ENCODE data around the gene ABCA13.

The ABCA13 gene

DNA sequence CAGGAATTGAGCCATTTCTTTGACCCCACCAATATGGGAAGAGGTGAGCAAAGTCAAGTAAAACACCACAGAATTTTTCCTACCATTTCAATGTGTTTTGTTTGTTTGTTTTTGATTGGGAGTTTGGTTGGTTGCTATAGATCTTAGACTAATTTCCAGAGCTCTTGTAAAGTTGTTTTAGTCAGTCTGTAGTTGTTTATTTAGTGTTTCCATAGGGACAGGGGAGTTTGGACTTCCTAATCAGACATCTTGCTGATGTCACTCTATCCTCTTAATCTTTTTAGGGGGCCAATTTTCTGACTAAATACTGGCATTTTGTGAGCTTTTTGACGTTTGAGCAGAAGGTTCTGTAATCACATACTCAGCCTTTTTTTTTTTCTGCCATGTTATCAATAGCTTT, 266.9 kb downstream of the ABCA13 start:
- CTCF ChIA-PET, result no interaction called here
- DNase-seq (ENCODE audit: extremely low spot score), result no peak
- no peak for TF ChIP-seq SP1 (IDR thresholded peaks at IDR 0.05)
- POLR2A ChIA-PET, result no interaction called here

DNA sequence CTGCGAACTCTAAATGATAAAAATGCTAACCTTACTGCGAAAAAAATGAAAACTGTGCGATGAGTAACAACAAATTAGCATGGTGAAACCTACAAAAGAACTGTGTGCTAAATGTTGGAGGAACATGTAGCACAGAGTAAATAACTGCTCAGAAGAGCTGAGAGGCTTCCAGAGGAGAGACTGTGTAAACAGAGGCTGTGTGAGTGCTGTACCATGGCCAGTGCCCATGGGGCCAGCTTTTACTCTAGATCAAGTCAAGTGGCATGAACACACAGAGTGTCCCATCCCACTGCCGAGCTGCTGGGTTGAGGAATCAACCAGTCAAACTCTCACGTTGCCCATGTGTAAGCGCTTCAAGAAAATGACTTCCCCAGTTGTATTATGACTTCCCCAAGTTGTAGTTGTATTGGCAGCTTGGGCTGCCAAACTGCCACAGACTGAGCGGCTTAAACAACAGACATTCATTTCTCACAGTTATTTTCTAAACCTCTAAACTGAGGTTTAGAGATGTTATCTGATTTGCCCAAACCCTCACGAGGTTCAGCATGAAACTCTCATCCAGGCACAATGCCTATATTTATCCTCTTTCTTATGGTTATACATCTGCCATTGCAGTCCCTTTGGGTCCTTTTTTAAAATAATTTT, 270.7 kb downstream of the ABCA13 start:
- TF ChIP-seq SUZ12 (IDR thresholded peaks at IDR 0.05) (no peak), SP1 (IDR thresholded peaks at IDR 0.05) (no peak), NFRKB (IDR thresholded peaks at IDR 0.05) (no peak), ARNT (IDR thresholded peaks at IDR 0.05) (no peak), L3MBTL2 (conservative IDR thresholded peaks at IDR 0.05) (no peak), FOXK2 (IDR thresholded peaks at IDR 0.05) (no peak)
- POLR2A ChIA-PET, result no interaction called here
- CTCF ChIA-PET, result interaction anchor here (0.5 kb wide), 1 partner anchor 1546 kb away, joined by 4 read pairs; no protein-coding TSS in a partner anchor
- no peak for DNase-seq (ENCODE audit: extremely low spot score)

DNA sequence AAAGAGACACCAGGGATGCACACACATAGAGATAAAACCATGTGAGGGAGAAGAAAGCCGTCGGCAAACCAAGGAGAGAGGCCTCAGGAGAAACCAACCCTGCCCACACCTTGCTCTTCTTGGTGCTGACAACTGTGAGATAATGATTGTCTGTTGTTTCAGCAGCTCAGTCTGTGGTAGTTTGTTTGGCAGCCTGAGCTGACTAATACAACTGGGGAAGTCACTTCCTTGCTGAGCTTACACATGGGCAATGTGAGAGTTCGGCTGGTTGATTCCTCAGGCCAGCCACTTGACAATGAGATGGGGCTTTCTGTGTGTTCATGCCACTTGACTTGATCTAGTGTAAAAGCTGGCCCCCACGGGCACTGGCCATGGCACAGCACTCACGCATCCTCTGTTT, 271.8 kb downstream of the ABCA13 start:
- ChIA-PET POLR2A (no interaction called here), CTCF (no interaction called here)
- TF ChIP-seq SUZ12 (IDR thresholded peaks at IDR 0.05) (no peak), SP1 (IDR thresholded peaks at IDR 0.05) (no peak), L3MBTL2 (conservative IDR thresholded peaks at IDR 0.05) (no peak), TARDBP (IDR thresholded peaks at IDR 0.05) (no peak), NFRKB (IDR thresholded peaks at IDR 0.05) (no peak), CTBP1 (IDR thresholded peaks at IDR 0.05; ENCODE audit: borderline replicate concordance) (no peak), ZNF384 (IDR thresholded peaks at IDR 0.05) (no peak), FOXA1 (IDR thresholded peaks at IDR 0.05) (no peak), ARNT (IDR thresholded peaks at IDR 0.05) (no peak), FOXM1 (IDR thresholded peaks at IDR 0.05; ENCODE audit: borderline replicate concordance) (no peak), BHLHE40 (IDR thresholded peaks at IDR 0.05; ENCODE audit: borderline replicate concordance) (no peak), ELF4 (IDR thresholded peaks at IDR 0.05) (no peak), FOXK2 (IDR thresholded peaks at IDR 0.05) (no peak)
- TF ChIP-seq, protein P1, sequence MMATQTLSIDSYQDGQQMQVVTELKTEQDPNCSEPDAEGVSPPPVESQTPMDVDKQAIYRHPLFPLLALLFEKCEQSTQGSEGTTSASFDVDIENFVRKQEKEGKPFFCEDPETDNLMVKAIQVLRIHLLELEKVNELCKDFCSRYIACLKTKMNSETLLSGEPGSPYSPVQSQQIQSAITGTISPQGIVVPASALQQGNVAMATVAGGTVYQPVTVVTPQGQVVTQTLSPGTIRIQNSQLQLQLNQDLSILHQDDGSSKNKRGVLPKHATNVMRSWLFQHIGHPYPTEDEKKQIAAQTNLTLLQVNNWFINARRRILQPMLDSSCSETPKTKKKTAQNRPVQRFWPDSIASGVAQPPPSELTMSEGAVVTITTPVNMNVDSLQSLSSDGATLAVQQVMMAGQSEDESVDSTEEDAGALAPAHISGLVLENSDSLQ (IDR thresholded peaks at IDR 0.05), result no peak
- DNase-seq (ENCODE audit: extremely low spot score), result no peak

DNA sequence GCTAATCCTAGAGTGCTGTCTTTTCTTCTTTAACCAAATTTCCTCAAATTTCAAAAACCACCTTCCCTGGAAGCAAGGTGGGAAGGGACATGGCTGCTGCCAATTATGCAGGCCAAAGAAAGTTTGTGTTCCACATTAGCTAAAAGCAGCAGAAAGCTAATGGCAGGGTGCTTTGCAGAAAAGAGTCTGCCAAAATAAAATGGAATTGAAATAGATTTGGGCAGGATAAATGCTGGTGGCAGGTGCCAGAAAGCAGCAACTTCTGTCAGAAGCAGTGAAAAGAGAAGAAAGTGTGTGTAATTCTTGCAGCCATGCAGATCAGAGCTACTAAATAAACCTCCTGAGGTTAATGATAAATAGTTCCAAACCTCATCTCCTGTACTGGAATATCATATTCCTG, 275.5 kb downstream of the ABCA13 start:
- no peak for DNase-seq (ENCODE audit: extremely low spot score)
- TF ChIP-seq LEF1 (IDR thresholded peaks at IDR 0.05; ENCODE audit: borderline replicate concordance), result no peak
- no peak for TF ChIP-seq FOXA1 (IDR thresholded peaks at IDR 0.05)
- TF ChIP-seq L3MBTL2 (conservative IDR thresholded peaks at IDR 0.05), result no peak
- TF ChIP-seq CTBP1 (IDR thresholded peaks at IDR 0.05; ENCODE audit: borderline replicate concordance), result no peak
- no peak for TF ChIP-seq NFRKB (IDR thresholded peaks at IDR 0.05)
- no peak for TF ChIP-seq FOXK2 (IDR thresholded peaks at IDR 0.05)
- no peak for TF ChIP-seq SUZ12 (IDR thresholded peaks at IDR 0.05)
- no peak for TF ChIP-seq HDGF (IDR thresholded peaks at IDR 0.05; ENCODE audit: borderline replicate concordance)
- no peak for TF ChIP-seq ARNT (IDR thresholded peaks at IDR 0.05)
- no peak for TF ChIP-seq ZNF384 (IDR thresholded peaks at IDR 0.05)
- no peak for TF ChIP-seq FOXM1 (IDR thresholded peaks at IDR 0.05; ENCODE audit: borderline replicate concordance)
- no peak for TF ChIP-seq TARDBP (IDR thresholded peaks at IDR 0.05)
- ChIA-PET POLR2A (no interaction called here), CTCF (no interaction called here)

DNA sequence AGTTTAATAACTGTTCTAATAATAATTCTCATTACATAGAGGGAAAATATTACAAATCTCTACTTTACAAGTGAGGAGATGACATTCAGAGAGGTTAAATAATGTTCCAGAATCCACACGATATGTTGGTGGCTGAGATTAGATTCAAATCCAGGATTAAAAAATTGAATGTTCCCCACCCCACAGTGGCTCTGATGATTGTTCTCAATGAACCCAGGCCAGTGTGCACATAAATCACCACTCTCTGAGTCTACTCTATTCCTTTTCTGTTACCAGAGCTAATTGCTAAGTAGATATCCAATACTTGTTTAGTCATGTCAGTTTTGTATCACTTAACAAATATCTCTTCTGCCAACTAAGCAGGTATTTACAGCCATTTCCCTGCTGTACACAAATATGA, 281.0 kb downstream of the ABCA13 start:
- POLR2A ChIA-PET, result no interaction called here
- DNase-seq (ENCODE audit: extremely low spot score), result no peak
- TF ChIP-seq HDGF (IDR thresholded peaks at IDR 0.05; ENCODE audit: borderline replicate concordance) (no peak), SP1 (IDR thresholded peaks at IDR 0.05) (no peak), TARDBP (IDR thresholded peaks at IDR 0.05) (no peak), CTBP1 (IDR thresholded peaks at IDR 0.05; ENCODE audit: borderline replicate concordance) (no peak), FOXK2 (IDR thresholded peaks at IDR 0.05) (no peak), ELF4 (IDR thresholded peaks at IDR 0.05) (no peak), ZNF384 (IDR thresholded peaks at IDR 0.05) (no peak), BHLHE40 (IDR thresholded peaks at IDR 0.05; ENCODE audit: borderline replicate concordance) (no peak), L3MBTL2 (conservative IDR thresholded peaks at IDR 0.05) (no peak), SUZ12 (IDR thresholded peaks at IDR 0.05) (no peak), NFRKB (IDR thresholded peaks at IDR 0.05) (no peak), FOXA1 (IDR thresholded peaks at IDR 0.05) (no peak), ARNT (IDR thresholded peaks at IDR 0.05) (no peak), LEF1 (IDR thresholded peaks at IDR 0.05; ENCODE audit: borderline replicate concordance) (no peak), FOXM1 (IDR thresholded peaks at IDR 0.05; ENCODE audit: borderline replicate concordance) (no peak)
- TF ChIP-seq, protein P1 (IDR thresholded peaks at IDR 0.05), result no peak
- CTCF ChIA-PET, result no interaction called here

DNA sequence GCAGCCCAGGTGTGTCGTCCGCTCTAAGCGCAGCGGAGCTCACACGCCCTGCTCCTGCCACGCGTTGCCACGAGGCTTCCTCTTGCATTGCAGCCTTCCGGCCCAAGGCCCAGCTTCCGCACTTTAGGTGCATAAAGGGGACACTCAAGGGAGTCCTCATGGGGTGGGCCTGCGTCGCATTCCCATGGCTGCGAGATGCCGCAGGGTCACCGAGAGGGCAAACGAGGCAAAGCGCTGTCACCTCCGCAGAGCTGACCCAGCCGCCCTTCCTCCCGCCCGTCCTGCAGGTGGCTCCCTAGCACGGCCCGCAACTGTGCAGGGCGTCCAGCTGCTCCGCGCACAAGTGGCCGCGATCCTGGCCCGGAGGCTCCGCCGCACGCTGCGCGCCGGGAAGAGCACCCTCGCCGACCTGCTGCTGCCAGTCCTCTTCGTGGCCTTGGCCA, 283.5 kb downstream of the ABCA13 start:
- TF ChIP-seq ARNT (IDR thresholded peaks at IDR 0.05) (no peak), FOXA1 (IDR thresholded peaks at IDR 0.05) (no peak), HDGF (IDR thresholded peaks at IDR 0.05; ENCODE audit: borderline replicate concordance) (no peak), ZNF384 (IDR thresholded peaks at IDR 0.05) (no peak), ELF4 (IDR thresholded peaks at IDR 0.05) (no peak), LEF1 (IDR thresholded peaks at IDR 0.05; ENCODE audit: borderline replicate concordance) (no peak), L3MBTL2 (conservative IDR thresholded peaks at IDR 0.05) (no peak), NFRKB (IDR thresholded peaks at IDR 0.05) (no peak), SUZ12 (IDR thresholded peaks at IDR 0.05) (no peak)
- TF ChIP-seq, protein P1 (IDR thresholded peaks at IDR 0.05), result no peak
- ChIA-PET CTCF (no interaction called here), POLR2A (no interaction called here)
- no peak for DNase-seq (ENCODE audit: extremely low spot score)
